ENCODE results near the gene KERA.
"Not testable (repeated sequence)": the region's sequence is repeated elsewhere in the genome, so short reads cannot be mapped to it uniquely, and the experiment has no call there.

KERA gene

DNA sequence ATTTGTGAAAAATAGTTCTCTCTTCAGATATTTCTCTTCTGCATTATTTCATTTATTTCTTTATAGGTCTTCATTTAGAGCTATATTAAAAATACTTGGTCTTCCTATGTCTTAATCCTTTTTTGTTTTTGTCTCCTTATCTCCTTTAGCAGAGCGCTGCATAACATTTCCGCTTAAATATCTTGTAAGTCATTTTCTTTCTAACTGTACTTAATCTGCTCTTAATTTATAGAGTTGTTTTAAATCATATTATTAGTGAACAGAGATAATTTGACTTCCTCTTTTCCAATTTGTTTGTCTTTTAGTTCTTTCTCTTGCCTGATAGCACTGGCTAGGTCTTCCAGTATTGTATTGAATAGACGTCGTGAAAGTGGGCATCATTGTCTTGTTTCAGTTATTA, 35.5 kb upstream of the KERA start:
- H3K4me3 ChIP-seq (ENCODE audit: low read depth, low read length) = no peak overlapping the region
- no peak for DNase-seq (ENCODE audit: low read depth)
- TF ChIP-seq, protein P1, sequence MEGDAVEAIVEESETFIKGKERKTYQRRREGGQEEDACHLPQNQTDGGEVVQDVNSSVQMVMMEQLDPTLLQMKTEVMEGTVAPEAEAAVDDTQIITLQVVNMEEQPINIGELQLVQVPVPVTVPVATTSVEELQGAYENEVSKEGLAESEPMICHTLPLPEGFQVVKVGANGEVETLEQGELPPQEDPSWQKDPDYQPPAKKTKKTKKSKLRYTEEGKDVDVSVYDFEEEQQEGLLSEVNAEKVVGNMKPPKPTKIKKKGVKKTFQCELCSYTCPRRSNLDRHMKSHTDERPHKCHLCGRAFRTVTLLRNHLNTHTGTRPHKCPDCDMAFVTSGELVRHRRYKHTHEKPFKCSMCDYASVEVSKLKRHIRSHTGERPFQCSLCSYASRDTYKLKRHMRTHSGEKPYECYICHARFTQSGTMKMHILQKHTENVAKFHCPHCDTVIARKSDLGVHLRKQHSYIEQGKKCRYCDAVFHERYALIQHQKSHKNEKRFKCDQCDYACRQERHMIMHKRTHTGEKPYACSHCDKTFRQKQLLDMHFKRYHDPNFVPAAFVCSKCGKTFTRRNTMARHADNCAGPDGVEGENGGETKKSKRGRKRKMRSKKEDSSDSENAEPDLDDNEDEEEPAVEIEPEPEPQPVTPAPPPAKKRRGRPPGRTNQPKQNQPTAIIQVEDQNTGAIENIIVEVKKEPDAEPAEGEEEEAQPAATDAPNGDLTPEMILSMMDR (IDR thresholded peaks at IDR 0.05; ENCODE audit: control insufficient read depth, extremely low read depth, insufficient read depth) = no peak

DNA sequence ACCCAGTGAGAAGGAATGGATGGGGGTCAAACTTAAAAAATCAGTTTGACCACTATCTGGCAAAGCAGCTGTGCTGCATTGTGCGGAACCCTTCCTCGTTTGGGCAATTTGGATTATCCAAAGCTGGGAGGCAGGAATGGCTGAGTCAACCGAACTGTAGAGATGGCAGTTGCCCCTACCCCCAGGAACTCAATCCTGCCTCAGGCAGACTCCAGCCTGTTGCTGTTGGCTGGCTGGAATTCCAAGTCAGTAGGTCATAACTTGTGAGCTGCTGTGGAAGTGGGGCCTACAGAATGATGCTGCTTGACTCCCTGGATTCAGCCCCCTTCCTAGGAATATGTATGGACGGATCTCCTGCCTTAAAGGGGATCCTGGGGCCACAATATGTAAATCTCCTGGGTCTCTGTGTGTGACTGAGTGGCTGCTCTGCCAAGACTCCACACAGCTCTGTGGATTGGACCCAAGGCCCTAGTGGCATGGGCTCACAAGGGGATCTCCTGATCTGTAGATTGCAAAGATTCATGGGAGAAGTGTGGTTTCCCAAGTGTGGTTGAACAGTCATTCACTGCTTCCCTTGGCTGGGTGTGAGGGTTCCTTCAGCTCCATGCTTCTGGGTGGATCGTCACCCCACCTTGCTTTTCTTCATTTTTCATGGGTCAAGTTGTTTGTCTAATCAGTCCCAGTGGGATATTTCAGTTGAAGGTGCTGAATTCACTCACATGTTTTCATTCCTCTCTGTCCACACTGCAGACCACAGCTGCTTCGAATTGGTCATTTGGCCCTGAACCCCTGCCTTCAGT, 34.3 kb upstream of the KERA start:
- TF ChIP-seq, protein P1 (IDR thresholded peaks at IDR 0.05; ENCODE audit: control insufficient read depth, extremely low read depth, insufficient read depth) = no peak
- no peak overlapping the region for H3K4me3 ChIP-seq (ENCODE audit: low read depth, low read length)
- DNase-seq (ENCODE audit: low read depth) = no peak

DNA sequence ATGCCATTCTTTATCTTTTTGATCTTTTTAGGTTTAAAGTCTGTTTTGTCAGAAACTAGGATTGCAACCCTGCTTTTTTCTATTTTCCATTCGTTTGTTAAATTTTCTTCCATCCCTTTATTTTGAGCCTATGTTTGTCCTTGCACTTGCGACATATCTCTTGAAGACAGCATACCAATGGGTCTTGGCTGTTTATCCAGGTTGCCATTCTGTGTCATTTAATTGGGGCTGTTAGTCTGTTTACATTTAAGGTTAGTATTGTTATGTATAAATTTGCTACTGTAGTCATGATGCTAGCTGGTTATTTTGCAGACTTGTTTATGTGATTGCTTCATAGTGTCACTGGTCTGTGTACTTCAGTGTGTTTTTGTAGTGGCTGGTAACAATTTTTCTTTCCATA, 32.1 kb upstream of the KERA start:
- not testable (repeated sequence) for H3K4me3 ChIP-seq (ENCODE audit: low read depth, low read length); DNase-seq (ENCODE audit: low read depth)

DNA sequence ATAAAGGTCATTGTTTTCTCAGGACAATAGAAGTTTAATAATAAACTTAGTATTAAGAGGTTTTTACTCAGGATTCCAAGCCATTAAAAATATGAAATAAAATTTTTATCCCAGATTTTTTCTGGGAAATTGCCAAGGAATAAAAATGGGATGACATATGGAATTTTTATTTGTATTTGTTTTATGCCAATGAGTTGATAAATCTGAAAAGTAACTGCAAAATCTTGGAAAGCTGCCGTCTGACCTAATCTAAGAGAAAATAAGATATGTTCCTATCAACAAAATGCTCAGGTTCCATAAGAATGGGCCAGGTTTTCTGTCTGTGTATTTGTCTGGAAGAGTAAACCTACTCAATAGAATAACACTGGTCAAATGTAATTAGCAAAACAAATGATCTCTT, 22.2 kb upstream of the KERA start:
- no peak for DNase-seq (ENCODE audit: low read depth)
- no peak overlapping the region for H3K4me3 ChIP-seq (ENCODE audit: low read depth, low read length)
- TF ChIP-seq, protein P1 (IDR thresholded peaks at IDR 0.05; ENCODE audit: control insufficient read depth, extremely low read depth, insufficient read depth) = no peak

DNA sequence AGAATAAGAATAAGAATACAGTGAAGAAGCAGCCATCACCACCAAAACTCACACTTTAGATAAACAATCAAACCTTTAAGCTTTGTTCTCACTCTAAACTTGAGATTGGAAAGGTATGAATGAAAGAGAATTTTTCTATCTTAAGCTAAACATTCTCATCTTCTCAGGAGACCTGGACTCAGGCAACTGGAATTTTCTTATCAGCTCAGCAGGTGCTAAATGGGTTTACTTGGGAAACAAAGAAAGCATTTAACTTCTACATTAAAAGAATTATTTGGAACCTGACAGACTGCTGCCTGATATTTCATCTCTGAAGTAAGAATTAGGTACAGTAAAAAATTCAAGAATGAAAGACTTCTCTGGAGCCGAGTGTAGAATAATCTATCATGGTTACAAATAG, 20.7 kb upstream of the KERA start:
- DNase-seq (ENCODE audit: low read depth) = no peak
- TF ChIP-seq, protein P1 (IDR thresholded peaks at IDR 0.05; ENCODE audit: control insufficient read depth, extremely low read depth, insufficient read depth) = no peak

DNA sequence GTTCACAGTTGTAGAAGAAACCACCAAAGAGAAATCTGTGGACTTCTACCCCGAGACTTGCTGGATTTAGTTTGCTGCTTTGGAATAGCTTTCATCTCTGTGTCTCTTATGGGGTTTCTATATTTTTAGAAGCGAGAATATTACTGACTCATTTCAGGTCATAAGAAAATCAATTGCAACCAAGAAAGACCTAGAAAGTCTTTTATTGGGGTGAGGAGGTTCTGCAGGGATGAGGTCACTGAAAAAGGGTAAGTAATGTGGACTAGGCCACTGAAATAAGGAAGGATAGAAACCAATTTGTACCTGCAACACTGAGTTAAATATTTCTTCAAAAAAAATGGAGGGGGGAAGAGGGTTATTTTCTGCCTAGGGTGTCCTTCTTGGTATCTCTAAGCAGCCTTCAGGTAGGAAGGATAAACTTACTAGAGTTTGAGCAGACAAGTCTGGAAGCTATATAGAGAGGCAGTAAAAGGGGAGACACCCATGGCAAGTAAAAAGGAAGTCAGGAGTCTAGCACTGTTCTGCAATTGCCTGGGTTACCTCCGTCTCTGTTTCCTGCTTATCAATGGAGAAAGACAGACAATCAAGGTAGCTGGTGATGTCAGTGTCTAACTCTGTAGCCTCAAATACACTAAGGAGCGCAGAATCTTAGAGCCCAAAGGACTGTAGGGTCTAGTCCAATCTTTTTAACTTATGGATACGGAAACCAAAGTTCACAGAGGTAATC, 19.6 kb upstream of the KERA start:
- H3K4me3 ChIP-seq (ENCODE audit: low read depth, low read length) = no peak overlapping the region
- TF ChIP-seq, protein P1 (IDR thresholded peaks at IDR 0.05; ENCODE audit: control insufficient read depth, extremely low read depth, insufficient read depth) = no peak
- DNase-seq (ENCODE audit: low read depth) = no peak

More for the DNA sequence above, 20.7 kb upstream of the KERA start:
- H3K4me3 ChIP-seq (ENCODE audit: low read depth, low read length) = no peak overlapping the region

DNA sequence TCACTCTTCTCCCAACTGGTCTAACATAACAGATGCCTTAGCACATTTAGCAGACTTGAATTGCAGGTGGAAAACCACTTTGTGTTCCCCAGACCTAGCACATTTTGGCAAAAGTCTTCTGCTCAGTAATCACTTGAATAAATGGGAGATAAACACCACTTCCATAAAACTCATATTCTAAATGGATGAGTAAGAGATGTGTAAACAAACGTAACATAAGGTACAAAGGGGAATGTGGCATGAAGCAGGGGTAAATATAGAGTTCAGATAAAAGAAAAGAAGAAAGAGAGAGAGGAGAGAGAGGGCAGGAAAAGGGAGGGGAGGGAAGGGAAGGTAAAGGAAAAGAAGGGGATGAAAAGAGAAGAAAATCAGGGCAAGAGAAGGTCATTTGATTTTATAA, 17.0 kb upstream of the KERA start:
- TF ChIP-seq, protein P1 (IDR thresholded peaks at IDR 0.05; ENCODE audit: control insufficient read depth, extremely low read depth, insufficient read depth) = no peak
- no peak for DNase-seq (ENCODE audit: low read depth)
- no peak overlapping the region for H3K4me3 ChIP-seq (ENCODE audit: low read depth, low read length)
